CD1c-positive myeloid dendritic cell (primary cell): ENCODE data around the gene CFAP100.
A peak's percentile ranks its signal among the peaks of the same experiment; 100 is the strongest.

ENCODE experiments used
- DNase-seq: peaks from one replicate; pipeline ENCODE4 v3.0.0-alpha.2; 2016; ENCODE audit errors: extremely low spot score

CFAP100 gene

DNA sequence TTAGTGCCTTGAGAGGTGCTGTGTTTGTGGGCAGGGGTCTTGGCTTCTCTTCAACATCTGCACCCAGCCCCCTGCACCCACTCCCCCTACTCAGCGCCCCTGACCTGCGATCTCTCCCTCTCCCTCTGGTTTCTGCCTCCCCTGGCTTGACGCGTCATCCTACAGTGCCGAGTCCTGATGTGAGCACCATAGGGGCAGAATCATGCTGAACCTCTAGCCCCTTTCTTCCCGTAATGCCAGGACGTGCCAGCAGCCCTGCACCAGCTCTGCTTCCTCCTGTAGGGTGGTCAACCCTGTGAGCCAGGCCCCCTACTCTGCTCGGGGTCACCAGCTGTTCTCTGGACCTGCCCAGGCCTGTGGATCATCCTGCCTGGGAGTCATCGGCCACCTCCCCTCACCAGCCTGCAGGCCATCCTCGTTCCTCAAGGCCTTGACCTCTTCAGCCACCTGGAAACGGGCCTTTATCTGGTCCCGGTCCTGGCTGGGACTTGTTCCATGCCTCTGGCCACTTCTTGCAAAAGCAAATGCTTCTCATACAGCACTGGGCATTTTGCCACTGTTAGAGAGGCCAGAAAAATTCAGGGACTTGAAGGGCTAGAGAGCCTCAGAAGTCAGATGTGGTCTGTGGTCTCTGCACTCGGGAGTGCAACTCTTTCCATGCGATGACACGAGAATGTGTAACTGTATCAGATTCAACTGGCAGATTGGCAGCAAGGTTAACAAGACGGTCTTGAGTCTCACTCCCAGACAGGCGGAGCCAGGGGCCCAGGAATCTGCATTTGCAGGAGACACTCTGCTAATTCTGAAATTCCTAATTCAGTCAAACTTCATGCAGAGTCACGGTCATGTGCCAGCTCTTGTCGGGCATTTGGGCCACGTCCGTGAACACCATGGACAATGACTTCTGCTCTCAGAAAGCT is 20.8 kb upstream of the CFAP100 start:
- no peak for DNase-seq

DNA sequence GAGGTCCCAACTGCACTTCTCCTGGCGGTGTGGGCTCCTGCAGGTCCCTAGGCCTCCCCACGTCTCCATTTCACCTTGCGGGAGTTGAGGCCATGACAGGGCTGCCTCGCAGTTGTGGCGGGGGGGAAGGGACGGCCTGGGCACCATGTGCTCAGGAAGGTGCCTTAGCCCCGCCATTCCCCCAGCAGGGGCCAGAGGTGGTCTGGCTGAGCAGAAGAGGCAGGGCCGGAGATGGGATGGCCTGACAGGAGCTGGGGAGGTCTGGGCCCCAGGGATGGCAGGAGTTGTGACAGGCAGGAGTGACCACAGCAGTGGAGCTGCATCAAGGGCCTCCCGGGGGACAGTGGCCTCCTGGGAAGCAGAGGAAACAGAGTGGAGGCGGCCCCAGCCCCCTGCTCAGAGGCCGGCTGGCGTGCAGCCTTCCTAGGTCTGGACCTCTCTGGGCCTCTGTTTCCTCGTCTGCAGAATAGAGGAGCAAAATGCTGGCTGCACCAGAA is 18.8 kb upstream of the CFAP100 start:
- DNase-seq: no peak

DNA sequence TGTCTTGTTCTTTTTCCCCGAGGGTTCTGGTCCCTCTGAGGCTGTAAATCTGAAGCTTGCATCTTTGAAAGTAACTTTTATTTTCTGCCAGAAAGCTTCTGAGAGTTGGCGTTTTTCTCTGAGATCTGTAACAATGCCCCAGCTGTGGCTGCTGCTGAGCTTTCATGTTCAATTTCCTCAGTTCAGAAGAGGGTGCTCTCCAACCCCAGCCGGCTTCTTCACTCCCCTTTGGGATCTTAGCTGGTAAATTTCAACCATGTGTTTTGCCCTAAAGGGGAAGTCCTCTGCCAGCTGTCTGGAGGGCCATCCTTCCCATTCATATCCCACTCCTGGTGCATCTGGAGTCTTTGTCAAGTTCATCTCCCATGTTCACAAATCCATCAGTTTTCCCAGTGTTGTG is 18.3 kb upstream of the CFAP100 start:
- DNase-seq: no peak

DNA sequence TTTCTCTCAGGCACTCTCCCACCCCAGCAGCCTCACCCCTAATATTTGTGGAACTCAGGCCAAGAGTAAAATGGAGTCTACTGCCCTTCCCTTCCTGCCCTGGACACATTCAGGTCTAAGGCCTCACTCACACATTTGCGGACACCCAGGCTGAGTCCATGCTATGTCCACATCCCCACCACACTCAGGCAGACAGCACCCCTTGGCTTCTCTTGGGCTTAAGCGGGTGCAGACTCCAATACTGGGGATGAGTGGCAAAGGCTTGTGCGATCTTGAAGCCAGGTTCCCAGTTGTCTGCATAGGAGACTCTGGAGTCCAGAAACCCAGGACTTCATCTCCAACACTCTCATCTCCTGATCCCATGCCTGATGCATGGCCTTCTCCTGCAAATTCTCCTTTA is 17.5 kb upstream of the CFAP100 start:
- DNase-seq: no peak

DNA sequence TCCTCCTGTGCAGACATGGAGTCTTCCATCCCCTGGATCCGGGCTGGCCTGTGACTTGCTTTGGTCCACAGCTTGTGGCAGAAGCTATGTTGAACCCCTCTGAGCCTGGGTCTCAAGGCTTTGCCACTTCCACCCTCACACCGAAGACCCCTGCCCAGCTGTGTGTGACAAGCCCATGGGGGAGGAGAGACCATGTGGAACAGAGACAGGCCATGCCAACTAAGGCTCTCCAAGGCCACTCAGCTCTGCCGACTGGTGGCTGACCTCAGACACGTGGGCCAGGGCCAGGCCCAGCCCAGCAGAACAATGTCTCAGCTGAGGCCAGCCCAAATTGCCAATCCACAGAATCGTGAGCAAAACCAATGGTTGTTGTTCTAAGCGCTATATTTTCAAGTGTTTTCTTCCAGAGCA is 16.4 kb upstream of the CFAP100 start:
- DNase-seq: no peak

DNA sequence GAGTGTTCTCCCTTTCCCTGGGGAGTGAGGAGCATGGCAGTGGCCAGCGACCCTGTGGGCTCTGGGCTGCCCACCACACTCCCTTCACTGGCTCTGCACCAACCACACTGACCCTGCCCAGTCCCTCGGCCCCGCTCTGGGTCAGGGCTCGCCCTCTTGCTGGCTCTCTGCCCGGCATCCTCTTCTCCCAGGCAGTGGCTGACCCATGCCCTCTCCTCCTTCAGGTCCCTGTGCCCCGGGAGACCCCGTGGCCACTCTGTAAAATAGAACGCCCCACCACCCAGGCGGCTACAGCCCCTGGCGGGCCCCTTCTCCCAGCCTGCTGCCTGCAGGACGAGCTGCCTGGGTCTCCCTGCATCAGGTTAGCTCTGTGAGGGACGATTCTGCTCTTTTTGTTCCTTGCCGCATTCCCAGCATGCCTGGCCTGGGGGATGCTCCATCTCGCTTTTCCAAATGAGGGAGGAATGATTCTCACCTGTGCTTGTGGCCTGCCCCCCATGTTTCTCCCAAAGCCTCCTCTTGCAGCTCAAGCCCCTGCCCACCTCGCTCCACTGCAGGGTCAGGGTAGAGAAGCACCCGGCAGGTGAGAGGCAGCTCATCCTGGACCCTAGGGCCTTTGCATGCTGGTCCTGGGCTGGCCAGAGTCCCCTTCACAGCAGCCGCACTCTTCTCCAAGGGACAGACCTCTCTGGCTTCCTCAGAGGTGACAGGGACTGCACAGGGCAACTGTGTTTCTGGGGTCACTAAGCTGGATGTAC is 14.5 kb upstream of the CFAP100 start:
- no peak for DNase-seq

DNA sequence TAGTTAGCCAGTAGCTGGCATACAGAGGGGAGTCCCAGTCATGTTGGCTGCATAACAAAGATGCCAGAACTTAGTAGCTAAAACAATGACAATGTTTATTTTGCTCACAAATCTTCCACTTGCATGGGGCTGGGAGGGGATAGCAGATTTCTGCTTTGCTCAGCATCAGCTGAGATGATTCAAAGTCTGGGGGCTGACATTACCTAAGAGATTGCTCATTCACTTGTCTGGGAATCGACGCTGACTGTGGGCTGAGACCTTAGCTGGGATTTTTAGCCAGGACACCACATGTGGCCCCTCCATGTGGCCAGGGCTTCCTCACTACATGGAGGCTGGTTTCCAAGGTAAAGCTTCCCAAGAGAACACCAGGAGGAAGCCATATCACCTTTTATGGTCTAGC is 12.7 kb upstream of the CFAP100 start:
- no peak for DNase-seq

DNA sequence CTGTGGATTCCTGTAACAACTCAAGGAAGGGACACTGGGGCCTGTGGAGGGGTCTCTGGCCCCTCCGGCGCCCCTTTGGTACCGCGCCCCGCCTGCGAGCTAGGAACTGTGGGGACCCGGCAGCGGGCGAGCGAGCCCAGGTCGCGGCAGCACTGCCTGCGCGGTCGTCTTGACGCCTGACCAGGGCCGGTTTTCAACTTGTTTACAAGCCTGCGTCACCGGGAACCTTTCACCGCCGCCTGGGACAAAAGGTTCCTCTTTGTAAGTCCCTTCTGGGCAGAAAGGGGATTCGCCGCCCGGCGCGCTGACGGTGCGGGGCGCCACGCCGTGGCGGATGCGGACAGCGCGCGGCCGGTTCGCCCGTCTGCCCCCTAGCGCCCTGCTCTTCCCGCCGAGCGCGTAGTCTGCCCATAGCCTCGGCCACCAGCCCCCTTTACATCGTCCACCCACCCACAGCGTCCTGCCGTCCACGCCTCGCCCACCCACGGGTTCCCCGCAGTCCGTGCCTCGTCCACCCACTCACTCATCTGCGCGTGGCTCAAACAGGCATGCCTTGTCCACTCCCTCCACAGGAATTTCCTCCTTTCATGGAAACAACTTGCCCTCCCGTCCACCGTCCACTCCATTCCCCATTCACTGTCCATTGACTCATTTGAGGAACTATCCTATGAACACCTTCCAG is 5.5 kb upstream of the CFAP100 start:
- peak; percentile 94 for DNase-seq

DNA sequence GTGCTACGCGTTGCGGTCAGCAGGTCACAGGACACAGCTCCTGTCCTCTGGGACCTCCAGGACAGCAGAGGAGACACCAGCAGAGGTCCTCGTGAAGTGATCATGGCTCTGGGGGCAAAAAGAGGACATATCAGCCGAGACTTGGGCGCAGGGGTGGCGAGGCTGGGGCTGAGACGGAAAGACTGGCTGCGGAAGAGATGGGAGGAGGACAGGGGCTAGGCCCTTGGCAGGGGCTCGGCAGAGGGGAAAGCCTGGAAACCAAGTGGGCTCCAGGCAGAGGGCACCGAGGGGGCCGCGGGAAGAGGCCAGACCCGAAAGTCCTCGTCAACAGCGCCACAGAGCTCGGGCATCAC is 4.9 kb upstream of the CFAP100 start:
- no peak for DNase-seq

DNA sequence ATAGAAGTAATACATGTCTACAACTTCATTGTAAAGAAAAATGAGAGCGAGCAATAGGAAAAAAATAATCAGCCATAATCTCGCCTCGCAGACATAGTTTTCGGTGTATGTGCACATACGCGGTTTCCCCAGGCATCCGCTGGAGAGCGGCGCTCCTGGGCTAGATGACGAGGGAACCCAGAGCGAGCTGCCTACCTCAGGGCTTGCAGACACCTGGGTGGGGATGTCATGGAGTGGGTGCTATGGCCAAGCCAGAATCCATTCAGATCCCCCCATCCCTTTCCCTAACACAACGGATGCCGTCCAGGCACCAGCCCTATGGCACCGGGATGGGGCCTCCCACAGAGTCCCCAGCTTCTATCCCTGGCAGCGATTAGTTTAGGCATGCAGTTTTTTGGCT is 4.5 kb upstream of the CFAP100 start:
- no peak for DNase-seq

DNA sequence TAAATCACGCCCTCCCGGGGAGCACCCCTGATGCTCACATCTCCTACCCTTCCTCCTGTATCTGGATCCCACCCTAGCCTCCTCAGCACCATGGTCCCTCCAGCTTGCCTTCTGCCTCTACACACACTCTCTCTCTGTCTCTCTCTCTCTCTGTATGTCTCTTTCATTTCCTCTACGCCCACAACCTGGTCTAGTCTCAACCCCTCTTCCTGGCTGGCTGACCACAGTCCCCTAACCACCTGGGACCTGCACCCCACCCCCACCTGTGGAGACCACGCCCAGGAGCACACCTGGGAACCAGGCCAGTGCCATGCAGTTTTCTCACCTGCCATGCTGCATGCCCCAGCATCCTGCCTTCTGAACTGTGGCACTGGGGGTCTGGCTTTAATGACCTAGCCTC is 4.0 kb upstream of the CFAP100 start:
- no peak for DNase-seq

DNA sequence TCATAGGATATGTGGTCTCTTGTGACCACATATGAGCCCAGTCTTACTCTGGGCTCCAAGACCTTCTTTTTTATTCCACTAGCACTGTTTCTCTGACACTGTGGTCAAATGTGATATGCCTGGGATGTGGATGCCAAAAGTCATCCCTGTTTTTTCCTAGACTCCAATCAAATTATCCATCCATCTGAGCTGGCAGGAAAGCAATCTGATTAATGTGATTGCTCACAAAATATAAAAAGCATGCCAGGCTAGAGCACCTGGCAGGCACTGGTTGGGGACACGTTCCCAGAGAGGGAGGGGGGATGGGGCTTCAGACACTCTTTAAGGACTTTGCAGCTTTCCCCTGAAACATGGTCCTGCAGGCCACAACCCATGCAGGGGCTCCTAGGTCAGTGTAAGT is 3.1 kb upstream of the CFAP100 start:
- DNase-seq: no peak

DNA sequence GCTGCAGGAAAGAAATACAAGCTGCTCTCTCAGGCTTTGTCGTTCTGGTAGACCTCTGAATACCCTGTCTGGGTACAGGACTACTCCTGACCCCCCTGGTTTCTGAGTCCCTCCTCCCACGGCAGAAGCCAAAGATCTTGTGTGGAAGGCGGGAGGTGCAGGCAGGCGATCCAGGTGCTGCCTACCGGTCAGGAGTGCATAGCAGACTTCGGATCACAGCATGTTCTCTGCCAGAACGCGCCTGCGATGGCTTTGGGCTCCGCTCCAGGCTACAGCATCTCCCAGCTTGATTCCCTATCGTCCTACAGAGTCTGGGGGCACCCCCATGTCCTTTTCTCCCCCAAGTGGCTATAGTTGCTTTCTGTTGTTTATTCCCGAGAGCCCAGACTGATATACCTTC is 2.5 kb upstream of the CFAP100 start:
- DNase-seq: no peak

DNA sequence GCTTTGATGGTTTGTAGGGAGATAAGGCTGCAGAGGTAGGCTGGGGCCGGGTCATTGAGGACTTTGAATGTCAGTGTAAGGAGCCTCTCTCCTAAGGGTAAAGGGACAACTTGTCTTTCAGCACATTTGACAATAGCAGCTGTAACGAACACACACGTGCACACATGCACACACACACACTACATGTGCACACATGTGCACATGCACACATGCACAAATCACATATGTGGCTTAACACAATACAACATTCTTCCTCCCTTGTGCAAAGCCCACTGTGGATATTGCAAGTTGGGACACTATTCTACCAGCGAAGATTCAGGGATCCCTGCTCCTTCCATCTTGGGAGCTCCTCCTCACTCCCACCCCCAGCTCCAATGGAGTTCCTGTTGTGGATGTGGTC is 1.1 kb upstream of the CFAP100 start:
- no peak for DNase-seq

DNA sequence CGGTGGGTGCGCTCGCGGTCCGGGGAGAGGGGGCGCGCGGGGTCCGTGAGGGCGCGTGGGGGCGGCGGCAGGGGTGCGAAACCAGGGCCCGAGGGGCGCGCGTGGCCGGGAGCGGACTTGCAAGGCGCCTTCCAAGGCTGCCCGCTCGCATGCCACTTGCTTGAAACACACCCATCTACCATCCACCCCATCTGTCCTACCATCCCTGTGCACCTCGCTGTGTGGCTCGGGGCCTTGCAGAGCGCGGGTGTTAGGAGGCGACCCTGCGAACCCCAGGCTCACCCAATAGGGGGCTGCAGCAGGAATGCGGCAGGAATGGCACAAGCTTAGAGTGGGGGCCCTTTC is 240 bp downstream of the CFAP100 start:
- DNase-seq: no peak

DNA sequence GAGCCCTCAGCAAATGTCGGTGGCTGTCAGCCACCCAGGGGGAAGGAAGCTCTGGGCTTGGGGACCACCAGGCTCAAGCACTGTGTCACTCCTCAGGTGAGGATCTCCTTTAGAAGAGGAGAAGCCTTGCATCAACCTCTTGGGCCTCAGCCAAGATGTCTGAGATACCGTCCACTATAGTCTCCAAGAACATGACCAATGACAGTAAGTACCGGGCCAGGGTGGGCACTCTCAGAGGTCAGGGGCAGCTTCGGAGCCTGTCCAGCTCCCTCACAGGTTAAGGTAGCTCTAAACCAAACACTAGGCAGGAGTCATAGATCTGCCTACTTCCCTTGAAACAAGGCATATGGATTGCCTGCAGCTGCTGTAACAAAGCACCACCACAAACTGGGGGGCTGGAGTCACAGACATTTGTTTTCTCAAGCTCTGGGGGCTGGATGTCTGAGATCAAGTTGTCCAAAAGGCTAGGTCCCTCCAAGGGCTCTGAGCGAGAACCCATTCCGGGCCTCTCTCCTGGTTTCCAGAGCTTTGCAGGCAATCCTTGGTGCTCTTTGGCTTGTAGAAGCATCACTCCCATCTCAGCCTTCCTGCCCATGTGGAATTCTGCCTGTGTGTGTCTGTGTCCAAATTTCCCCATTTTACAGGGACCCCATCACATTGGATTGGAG is 1.3 kb downstream of the CFAP100 start:
- no peak for DNase-seq

DNA sequence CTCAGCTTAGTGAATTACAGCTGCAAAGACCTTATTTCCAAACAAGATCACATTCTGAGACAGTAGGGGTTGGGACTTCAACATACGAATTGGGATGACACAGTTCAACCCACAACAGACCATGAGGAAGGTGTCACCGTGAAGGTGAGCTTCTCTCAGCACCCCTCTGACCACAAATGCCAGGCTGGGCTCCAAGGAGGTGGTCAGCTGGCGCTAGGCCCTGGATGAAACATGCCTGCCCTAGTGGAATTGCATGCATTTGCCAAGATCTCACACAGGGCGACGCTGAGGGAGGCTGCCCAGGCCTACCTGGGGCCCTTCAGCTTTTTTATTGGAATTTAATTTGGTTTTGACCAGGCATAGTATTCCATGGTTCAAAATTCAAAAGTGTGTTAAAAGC is 1.8 kb downstream of the CFAP100 start:
- no peak for DNase-seq

DNA sequence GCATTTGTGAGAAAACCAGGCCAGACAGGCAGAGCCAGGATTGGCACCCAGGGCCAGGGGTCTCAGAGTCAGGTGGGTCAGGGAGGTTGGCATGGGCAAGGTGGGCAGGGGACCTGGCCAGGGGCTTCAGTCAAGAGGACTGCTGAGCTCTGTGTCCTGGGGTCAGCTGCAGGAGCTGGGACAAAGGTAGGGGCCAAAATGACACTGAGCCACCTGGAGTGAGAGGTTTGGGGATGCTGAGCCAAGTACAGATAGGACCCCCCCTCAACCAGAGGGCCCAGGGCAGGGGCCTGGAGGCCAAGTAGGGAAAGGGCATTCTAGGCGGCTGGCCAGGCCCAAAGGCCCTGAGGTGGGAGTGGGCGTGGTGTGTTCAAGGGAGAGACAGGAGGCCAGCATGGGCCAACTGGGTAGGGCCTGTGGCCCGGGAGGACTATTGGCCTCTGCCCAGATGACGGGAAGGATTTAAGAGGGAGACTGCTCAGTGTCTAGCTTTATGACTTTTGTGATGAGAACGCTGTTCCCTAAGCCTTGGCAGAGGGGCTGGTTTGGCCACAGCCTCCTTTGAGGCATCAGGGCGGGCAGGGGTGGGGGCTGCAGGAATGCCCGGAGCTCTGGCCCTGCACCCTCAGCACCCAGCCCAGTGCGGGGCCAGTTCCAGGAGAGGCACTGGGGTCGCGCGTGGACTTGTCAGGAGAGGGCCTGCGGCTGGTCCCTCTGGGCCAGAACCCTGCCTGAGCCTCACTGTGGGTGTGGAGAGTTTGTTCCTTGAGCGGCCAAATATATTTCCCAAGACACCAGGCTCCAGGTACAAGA is 3.1 kb downstream of the CFAP100 start:
- no peak for DNase-seq

DNA sequence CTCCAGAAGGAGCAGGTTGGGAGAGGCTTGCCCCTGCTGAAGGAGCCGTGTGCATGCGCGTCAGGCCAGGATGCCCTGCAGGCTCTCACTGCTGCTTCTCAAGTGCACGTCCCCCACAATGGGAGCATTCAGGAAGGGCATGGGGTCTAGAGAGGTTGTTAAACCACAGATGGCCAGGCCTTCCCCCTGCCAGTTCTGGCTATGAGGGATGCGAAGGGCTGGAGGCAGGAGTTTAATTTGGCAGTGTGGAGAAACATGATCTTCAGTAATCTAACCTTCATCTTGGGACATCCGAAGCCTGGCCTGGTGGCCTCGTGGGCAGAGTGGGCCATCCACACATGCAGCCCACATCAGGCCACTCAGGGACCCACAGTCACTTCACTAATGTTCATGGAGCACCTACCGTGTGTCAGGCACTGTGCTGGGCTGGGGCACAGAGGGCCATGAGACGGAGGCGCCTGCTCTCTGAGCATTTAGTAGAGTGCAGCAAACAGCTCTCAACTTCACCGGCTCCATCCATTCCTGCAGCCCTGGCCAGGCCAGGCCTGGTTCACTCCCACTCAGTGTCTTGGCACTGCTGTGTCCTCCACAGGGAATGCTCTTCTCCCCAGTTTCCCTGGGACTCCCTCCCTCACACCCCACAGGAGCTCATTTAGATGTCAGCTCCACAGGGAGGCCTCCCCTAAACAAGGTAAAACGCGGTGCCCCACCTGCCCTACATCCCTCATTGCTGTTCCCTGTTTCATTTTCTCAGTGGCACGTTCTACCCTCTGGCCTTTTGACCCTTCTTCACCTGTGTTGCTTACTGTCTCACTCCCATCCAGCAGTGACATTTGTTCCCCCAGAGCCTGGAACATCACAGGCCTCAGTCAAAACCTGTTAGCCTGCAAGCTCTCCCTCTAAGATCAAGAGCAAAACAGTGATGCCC is 4.0 kb downstream of the CFAP100 start:
- DNase-seq: no peak

DNA sequence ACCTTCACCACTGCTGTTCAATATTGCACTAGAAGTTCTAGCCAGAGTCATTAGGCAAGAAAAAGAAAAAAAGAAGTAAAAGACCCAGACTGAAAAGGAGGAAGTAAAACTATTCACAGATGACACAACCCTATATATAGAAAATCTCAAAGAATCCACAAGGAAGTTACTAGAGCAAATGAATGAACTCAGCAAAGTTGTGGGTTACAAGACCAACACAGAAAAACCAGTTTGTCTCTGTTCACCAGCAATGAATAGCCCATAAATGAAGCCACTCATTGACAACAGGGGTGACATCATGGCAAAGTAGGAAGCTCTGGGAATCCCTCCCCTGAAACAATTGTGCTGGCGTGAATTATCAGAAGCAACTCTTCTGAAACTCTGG is 4.6 kb downstream of the CFAP100 start:
- peak; percentile 91 for DNase-seq
